HepG2 (cell line): ENCODE measurements around the gene GFPT1. TPM values are rescaled to one million over a fixed set of nuclear protein-coding genes. Genes with fewer than 3 reads are reported as not detected.
A peak's percentile ranks its signal among the peaks of the same experiment; 100 is the strongest.

Experiments used
- CCDC6 ChIP-seq: sonication (generic); formaldehyde crosslinking; IDR thresholded peaks from 2 replicates; pipeline ENCODE4 v1.8.1; 2022; ENCODE audit warnings: mild to moderate bottlenecking, missing genetic modification reagents, moderate library complexity
- HDAC2 ChIP-seq: sonication (generic); formaldehyde crosslinking; IDR thresholded peaks from 2 replicates; pipeline ENCODE4 v1.4.0; 2020; ENCODE audit warnings: missing genetic modification reagents
- ISL2 ChIP-seq: sonication (generic); formaldehyde crosslinking; IDR thresholded peaks from 2 replicates; pipeline ENCODE4 v1.5.0; 2020; ENCODE audit warnings: missing genetic modification reagents
- PITX1 ChIP-seq: sonication (generic); formaldehyde crosslinking; IDR thresholded peaks from 2 replicates; pipeline ENCODE4 v1.5.1; 2020; ENCODE audit warnings: mild to moderate bottlenecking, missing genetic modification reagents
- PRPF4 ChIP-seq: fragments of 200-400 bp; formaldehyde crosslinking; IDR thresholded peaks from 2 replicates; pipeline ENCODE4 v1.6.1; 2016; ENCODE audit warnings: low read length, low read depth; ENCODE audit not compliant: poor library complexity, severe bottlenecking
- RERE ChIP-seq: IDR thresholded peaks from 2 replicates; pipeline ENCODE4 v1.6.1; 2016; ENCODE audit warnings: low read depth, missing genetic modification reagents, missing compliant biosample characterization
- RFX3 ChIP-seq: IDR thresholded peaks from 2 replicates; pipeline ENCODE4 v1.6.1; 2016; ENCODE audit warnings: missing biosample characterization, missing genetic modification reagents
- SSRP1 ChIP-seq: IDR thresholded peaks from 2 replicates; pipeline ENCODE4 v1.6.1; 2016; ENCODE audit warnings: control low read depth
- ZBTB26 ChIP-seq: IDR thresholded peaks from 2 replicates; pipeline ENCODE4 v1.6.1; 2016; ENCODE audit warnings: missing compliant biosample characterization, missing genetic modification reagents, borderline replicate concordance
- ZBTB34 ChIP-seq: sonication (generic); formaldehyde crosslinking; IDR thresholded peaks from 2 replicates; pipeline ENCODE4 v1.8.0; 2022; ENCODE audit warnings: mild to moderate bottlenecking, missing genetic modification reagents
- ZNF629 ChIP-seq: sonication (generic); formaldehyde crosslinking; conservative IDR thresholded peaks from 2 replicates; pipeline ENCODE4 v1.5.0; 2020; ENCODE audit warnings: missing genetic modification reagents
- polyA plus RNA-seq, 8 experiments: library from polyadenylated mRNA; depleted of rRNA in 3 of 8; stranded (reverse) in 7 of 8; unstranded in 1 of 8; fragments of >200 nt; fragmentation: Illumina TruSeq in 4 of 8; extraction: Trizol in 4 of 8; gene quantifications; 2 replicates each; pipeline versions ENCODE4 v1.2.1 to v1.2.3, GENCODE V29; 2011 to 2016; ENCODE audit warnings: low read depth in 4 of 8, missing spikeins in 1 of 8, mixed read lengths in 1 of 8; ENCODE audit not compliant: insufficient read depth in 1 of 8
- total RNA-seq, 5 experiments: library from RNA; depleted of rRNA; stranded (reverse); fragments of >200 nt; fragmentation: Illumina TruSeq; extraction: Trizol; gene quantifications; 2 replicates each; pipeline ENCODE4 v1.2.3, GENCODE V29; 2016; ENCODE audit warnings: low read depth in 1 of 5
- TF ChIP-seq, protein P1 (sequence below): conservative IDR thresholded peaks from 2 replicates; pipeline ENCODE4 v1.6.1; 2018; ENCODE audit warnings: missing genetic modification reagents
- TF ChIP-seq, protein P2 (sequence below): IDR thresholded peaks from 2 replicates; pipeline ENCODE4 v1.4.0; 2020; ENCODE audit warnings: mild to moderate bottlenecking, missing genetic modification reagents

The GFPT1 gene
- total and polyA plus RNA-seq, 2 of the 13 experiments (the other 11 are each of a cell fraction or from before 2014, with no cell fraction given) = 24.0 to 84.9 TPM

DNA sequence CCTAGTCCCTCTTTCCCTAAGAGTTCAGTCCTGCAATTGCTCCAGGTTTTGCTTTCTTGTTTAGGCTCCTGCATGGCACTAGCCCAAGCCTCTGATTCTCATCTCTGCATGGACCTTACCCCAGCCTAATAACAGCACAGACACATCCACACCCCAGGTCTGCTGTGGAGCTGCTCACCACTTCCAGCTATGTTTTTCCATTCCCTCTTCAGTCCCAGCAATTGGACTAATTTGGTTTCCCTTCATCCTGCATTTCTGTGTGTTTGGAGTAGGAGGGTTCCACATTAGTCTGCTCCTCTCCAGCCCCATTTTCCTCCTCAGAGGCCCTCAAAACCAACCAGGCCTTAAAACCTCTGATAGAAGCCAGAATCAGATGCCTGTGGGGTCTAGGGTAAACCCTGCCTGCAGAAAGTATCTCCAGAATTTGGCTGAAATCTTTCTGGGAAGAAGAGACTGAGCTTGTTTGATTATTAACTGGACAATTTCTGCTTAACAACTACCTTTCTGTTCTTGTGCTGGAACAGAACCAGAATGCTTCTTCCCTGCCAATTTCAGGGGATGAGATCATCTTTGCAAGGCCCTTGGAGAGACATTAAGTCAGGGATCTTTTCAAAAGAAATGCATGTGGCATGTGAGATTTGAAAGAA is 95.9 kb downstream of the GFPT1 start (continued):
- TF ChIP-seq, protein P1, sequence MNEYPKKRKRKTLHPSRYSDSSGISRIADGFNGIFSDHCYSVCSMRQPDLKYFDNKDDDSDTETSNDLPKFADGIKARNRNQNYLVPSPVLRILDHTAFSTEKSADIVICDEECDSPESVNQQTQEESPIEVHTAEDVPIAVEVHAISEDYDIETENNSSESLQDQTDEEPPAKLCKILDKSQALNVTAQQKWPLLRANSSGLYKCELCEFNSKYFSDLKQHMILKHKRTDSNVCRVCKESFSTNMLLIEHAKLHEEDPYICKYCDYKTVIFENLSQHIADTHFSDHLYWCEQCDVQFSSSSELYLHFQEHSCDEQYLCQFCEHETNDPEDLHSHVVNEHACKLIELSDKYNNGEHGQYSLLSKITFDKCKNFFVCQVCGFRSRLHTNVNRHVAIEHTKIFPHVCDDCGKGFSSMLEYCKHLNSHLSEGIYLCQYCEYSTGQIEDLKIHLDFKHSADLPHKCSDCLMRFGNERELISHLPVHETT (CRISPR knock-in tag) = no peak
- TF ChIP-seq, protein P2, sequence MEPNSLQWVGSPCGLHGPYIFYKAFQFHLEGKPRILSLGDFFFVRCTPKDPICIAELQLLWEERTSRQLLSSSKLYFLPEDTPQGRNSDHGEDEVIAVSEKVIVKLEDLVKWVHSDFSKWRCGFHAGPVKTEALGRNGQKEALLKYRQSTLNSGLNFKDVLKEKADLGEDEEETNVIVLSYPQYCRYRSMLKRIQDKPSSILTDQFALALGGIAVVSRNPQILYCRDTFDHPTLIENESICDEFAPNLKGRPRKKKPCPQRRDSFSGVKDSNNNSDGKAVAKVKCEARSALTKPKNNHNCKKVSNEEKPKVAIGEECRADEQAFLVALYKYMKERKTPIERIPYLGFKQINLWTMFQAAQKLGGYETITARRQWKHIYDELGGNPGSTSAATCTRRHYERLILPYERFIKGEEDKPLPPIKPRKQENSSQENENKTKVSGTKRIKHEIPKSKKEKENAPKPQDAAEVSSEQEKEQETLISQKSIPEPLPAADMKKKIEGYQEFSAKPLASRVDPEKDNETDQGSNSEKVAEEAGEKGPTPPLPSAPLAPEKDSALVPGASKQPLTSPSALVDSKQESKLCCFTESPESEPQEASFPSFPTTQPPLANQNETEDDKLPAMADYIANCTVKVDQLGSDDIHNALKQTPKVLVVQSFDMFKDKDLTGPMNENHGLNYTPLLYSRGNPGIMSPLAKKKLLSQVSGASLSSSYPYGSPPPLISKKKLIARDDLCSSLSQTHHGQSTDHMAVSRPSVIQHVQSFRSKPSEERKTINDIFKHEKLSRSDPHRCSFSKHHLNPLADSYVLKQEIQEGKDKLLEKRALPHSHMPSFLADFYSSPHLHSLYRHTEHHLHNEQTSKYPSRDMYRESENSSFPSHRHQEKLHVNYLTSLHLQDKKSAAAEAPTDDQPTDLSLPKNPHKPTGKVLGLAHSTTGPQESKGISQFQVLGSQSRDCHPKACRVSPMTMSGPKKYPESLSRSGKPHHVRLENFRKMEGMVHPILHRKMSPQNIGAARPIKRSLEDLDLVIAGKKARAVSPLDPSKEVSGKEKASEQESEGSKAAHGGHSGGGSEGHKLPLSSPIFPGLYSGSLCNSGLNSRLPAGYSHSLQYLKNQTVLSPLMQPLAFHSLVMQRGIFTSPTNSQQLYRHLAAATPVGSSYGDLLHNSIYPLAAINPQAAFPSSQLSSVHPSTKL (CRISPR knock-in tag) = peak; percentile 12; the same call in 1 of the 2 replicates
- TF ChIP-seq PITX1 (CRISPR knock-in tag) = 0 out of 2 replicates have a peak, but pooled peaks have one; percentile 22
- peak; percentile 11; the same call in 1 of the 2 replicates for TF ChIP-seq ISL2 (CRISPR knock-in tag)
- no peak for TF ChIP-seq RFX3 (CRISPR knock-in tag)
- TF ChIP-seq SSRP1 (CRISPR knock-in tag) = 0 out of 2 replicates have a peak, but pooled peaks have one; percentile 16
- TF ChIP-seq ZNF629 (CRISPR knock-in tag) = 0 out of 2 replicates have a peak, but pooled peaks have one; percentile 21
- no peak for TF ChIP-seq RERE (CRISPR knock-in tag)
- TF ChIP-seq ZBTB34 (CRISPR knock-in tag) = 0 out of 2 replicates have a peak, but pooled peaks have one; percentile 17
- TF ChIP-seq HDAC2 (CRISPR knock-in tag) = 0 out of 2 replicates have a peak, but pooled peaks have one; percentile 14
- TF ChIP-seq PRPF4 = peak; percentile 11
- TF ChIP-seq CCDC6 (CRISPR knock-in tag) = 0 out of 2 replicates have a peak, but pooled peaks have one; percentile 28
- TF ChIP-seq ZBTB26 = no peak
